Measurements from ENCODE around the gene TBC1D8B. TPM values are rescaled to one million over a fixed set of nuclear protein-coding genes. Genes with fewer than 3 reads are reported as not detected.
"Not testable (repeated sequence)": the region's sequence is repeated elsewhere in the genome, so short reads cannot be mapped to it uniquely, and the experiment has no call there.

Gene TBC1D8B
- 14.6 TPM for total RNA-seq

DNA sequence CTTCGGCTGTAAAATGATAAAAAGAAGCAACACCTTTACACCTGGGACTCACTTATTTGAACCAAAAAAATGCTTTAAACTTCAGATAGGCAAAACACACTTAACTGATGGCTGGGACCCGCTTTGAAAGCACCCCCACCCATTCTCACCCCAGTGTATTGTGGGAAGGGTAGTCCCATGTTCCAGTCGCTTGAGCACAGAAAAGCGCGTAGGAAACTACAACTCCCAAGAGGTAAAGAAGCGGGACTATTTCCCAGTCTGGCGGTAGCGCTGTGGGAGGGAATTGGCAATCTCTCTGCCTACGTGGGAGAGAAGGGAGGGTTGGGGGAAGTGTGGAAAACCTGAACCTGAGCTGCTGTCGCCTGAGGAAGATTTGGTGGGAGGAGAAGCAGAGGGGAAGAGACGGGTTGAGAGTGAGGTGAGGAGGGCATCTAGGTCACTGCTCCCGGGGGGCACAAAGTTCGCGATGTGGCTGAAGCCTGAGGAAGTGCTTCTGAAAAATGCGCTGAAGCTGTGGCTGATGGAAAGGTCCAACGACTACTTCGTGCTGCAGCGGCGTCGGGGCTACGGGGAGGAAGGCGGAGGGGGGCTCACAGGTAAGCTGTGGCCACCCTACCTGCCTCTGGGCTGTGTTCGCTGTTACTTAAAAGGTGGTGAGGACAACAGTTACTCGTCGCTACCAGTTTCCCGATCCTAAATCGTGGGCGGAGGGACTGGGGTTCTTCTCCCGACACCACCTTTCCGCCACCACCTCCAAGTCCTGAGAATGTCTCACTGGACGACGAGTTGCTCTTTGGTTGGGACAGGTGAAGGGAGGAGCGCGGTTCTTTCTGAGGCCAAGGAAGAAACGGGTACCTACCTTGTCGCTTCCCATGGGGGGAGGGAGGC lies at the start of gene TBC1D8B:
Gene TBC1D8B (plus strand): TSS at position 286 of the 888 bp plus-strand sequence. CDS start 181 bp downstream, at position 467.
- peak; percentile 84 for DNase-seq (ENCODE audit: low spot score)

GRCh38 chrX:106769288-106769687 lies 33.2 kb upstream of the TBC1D8B start:
- DNase-seq (ENCODE audit: low spot score), result not testable (repeated sequence)

DNA sequence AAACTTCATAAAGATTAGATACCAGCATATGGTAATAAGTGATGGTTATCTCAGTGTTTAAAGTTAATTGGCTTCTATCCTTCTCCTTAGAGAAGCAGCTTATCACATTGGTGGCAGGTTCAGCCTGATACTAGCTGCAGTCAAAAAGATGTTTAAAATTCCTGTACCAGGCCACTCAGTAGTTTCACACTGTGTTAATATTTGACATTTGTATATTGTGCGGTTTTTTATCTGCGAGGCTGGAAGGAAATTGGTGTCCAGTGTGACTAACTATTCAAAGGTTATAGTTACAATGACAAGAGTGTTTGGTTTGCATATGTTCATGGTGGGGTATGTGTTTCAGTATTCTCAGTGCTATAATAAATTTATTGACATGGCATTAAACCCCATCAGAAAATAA lies 27.5 kb upstream of the TBC1D8B start:
- DNase-seq (ENCODE audit: low spot score), result no peak

DNA sequence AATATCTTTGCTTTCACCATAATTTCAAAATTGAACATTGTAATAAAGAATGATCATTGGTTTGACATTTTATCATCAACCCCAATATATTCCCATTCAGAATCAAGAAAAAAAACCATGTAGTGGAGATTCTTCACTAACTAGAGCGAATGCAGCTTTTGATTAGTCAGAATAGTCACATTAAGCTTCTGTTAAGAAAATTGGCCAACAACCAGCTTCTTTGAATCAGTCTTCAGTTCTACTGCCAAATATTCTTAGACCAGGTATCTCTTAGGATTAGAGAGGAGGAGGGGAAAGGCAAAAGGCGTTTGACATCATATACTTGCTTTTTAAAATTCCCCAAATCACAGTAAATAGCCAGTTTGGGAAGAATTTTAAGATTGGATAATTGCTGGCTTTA lies 22.2 kb upstream of the TBC1D8B start:
- DNase-seq (ENCODE audit: low spot score), result no peak

DNA sequence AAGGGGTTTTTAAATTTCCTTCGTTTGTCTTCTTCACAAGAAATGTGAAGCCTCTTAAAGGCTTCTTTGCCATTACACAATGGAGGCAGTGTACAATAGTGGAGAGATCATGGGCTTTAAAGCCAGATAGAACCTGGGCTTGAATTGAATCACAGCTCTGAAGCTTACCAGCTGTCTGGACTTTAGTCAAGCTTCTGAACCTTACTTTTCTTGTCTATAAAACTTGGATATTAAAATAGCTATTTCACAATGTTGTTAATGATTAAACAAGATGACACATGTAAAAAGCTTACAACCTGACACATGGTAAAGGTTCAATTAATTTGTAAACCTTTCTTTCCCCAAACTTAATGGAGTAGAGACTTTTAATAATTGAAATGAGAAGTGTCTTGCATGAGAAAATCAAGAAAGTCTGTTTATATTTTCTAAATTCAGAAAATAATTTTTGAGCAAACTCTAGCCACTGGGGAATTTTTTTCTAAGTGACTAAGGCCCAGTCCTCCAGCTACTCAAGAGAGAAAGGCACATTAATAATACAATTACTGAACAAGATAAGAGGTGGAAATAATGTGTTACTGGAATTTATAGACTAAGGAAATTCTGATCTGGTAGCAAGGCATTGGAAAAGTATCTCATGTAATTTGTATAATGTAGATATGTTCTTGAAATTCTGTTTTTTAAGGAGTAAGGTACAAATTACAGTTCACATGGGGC lies 21.7 kb upstream of the TBC1D8B start:
- DNase-seq (ENCODE audit: low spot score), result no peak

- DNase-seq (ENCODE audit: low spot score), result no peak
These were observed 18.8 kb upstream of the TBC1D8B start for GRCh38 chrX:106783716-106784115.

- no peak for DNase-seq (ENCODE audit: low spot score)
These were observed 11.0 kb upstream of the TBC1D8B start for GRCh38 chrX:106791495-106791894.

DNA sequence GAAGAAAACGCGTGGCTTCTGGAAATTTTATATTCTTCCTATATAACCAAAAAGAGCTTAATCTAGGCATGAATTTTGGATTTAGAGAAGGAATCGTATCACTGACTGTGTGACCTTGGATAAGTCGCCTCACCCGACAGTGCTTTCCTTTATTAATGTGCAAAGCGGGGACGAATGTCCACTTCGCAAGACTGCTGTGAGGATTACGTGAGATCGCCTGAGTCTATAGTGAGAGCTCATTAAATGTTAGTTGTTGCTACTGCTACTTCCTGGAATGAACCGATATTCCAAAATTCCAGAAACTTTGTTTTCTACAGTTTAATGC lies 448 bp upstream of the TBC1D8B start:
- DNase-seq (ENCODE audit: low spot score), result no peak

DNA sequence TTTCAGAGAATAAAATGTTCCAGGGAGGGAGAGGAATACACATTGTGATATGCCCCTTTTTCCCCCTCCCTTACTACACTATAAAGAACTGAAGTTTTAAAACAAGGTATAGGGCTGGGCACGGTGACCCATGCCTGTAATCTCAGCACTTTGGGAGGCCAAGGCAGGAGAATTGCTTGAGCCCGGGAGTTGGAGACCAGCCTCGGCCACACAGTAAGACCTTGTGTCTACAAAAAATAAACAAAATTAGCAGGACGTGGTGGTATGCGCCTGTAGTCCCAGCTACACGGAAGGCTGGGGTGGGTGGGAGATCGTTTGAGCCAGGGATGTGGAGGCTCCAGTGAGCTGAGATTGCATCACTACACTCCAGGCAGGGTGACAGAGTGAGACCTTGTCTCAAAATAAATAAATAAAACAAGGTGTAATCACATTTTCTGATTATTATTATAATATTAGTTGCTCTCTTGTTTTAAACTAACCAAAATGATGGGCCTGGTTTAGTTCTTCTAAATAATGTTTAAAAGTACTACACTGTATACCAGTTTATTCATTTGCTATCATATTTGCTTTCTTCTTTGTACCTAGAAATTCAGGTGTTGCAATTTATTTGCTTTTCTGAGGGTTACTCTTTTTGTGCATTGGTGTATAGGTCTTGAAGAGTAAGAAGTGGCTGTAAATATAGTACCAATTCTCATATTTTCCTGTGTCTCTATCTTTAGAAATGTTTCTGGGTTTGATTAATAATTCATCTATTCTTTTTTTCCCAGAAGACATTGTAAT lies 8.8 kb downstream of the TBC1D8B start:
- no peak for DNase-seq (ENCODE audit: low spot score)

DNA sequence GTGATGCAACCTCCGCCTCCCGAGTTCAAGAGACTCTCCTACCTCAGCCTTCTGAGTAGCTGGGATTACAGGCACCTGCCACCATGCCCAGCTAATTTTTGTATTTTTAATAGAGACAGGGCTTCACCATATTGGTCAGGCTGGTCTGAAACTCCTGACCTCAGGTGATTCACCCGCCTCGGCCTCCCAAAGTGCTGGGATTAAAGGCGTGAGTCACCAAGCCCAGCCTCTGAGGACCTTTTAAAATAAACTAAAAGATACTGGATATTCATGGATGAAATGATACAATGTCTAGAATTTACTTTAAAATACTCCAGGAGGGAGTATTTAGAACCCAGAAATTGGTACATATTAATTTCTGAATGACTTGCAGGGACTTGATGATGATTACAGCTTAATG lies 10.5 kb downstream of the TBC1D8B start:
- not testable (repeated sequence) for DNase-seq (ENCODE audit: low spot score)

GRCh38 chrX:106814093-106814492 lies 11.6 kb downstream of the TBC1D8B start:
- not testable (repeated sequence) for DNase-seq (ENCODE audit: low spot score)

DNA sequence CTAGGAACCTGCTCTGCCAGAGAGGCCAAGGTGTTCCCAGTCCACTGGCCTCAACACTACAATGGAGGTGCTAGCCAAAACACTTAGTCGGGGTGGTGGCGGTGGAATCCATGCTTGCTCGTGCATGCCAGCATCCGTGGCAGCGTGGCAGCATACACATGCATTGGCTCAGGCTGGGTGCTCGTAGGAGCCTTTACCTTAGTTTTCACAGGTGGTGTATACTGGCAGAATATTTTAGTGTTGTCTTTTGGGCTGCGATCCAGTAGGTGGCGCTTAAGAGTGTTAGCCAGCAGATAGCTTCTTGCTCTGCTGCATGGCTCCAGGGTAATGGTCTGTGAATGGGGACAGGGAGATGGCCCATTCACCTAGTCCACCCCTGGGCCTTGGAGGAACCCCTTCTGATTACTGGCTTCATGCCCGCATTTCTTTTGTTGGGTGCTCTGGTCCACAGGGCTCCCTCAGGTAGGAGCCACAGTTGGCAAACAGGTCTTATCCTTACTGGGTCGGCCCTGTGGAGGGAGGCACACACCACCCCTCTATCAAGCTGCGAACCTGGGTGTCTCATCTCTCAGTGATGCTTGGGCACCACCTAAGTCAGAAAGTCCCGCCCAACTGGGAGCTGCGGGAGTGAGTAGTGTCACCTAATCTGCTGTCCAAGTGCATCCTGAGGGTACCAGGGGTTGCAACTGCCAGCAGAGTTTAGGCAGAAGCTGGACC lies 60.7 kb downstream of the TBC1D8B start:
- peak; percentile 12 for DNase-seq (ENCODE audit: low spot score)

- DNase-seq (ENCODE audit: low spot score), result no peak
These were observed 61.2 kb downstream of the TBC1D8B start for GRCh38 chrX:106863697-106864096.

- DNase-seq (ENCODE audit: low spot score), result not testable (repeated sequence)
These were observed 70.3 kb downstream of the TBC1D8B start for GRCh38 chrX:106872796-106873195.

- DNase-seq (ENCODE audit: low spot score), result no peak
These were observed 71.6 kb downstream of the TBC1D8B start for GRCh38 chrX:106874075-106874474.

- no peak for DNase-seq (ENCODE audit: low spot score)
These were observed 72.7 kb downstream of the TBC1D8B start for GRCh38 chrX:106875151-106875550.

DNA sequence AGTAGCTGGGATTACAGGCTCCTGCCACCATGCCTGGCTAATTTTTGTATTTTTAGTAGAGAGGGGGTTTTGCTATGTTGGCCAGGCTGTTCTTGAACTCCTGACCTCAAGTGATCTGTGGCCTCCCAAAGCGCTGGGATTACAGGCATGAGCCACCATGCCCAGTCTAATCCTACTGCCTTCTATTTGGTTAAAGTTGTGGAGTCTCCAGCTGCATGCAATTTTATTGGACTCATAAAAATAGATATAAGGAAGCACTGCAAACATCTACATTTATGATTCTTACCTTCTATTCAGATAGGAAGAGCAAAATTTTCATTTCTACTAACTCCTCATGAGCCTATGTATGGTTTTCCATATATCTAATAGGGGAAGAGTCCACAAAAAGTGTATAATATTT lies 87.0 kb downstream of the TBC1D8B start:
- no peak for DNase-seq (ENCODE audit: low spot score)

- DNase-seq (ENCODE audit: low spot score), result no peak
These were observed 89.4 kb downstream of the TBC1D8B start for GRCh38 chrX:106891762-106892460.

DNA sequence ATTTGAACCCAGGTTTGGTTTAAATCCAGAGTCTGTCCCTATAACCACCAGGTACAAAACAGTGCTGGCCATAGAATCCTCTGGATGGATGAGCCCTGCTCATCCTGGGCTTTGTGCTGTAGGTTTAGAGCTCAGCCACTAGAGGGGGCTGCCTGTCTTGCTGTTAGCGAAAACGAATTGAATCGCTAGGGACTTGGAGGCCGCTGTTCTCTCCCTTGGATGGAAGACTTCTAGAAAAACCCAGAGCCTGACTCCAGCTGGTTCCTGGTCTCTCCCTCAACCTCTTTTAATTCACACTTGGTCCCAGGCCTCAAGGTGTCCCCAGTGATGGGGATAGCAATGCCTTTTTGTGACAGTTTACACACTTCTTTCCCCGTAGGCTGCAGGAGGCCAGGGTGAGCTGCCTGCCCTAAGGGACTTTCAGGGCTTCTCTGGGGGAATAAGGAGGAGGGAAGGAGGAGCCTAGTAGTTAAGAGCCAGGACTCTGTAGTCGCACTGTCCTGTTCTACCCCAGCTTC lies 92.0 kb downstream of the TBC1D8B start:
- peak; percentile 48 for DNase-seq (ENCODE audit: low spot score)

GRCh38 chrX:106894978-106895452 lies 92.5 kb downstream of the TBC1D8B start:
- no peak for DNase-seq (ENCODE audit: low spot score)

DNA sequence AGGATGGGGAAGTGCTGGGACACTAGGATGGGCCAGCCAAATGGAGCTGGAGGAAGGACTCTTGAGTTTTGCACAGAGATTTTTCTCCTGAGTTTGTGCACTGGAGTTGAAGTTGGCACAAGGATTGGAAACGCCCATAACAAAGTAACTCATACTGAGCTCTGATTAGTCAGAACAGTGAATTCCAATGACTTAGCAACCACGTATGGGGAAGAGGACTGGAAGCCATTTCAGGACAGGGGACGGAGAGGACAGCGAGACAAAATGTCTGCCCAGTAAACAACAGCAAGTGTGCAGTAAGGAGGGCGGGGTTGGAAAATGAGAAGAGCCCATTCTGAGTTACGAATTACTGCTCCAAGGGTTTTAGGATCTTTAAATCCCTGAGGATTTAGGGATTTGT lies 94.8 kb downstream of the TBC1D8B start:
- DNase-seq (ENCODE audit: low spot score), result no peak
